Right forelimb (tissue), 1 donor: ENCODE measurements around the gene AADACL3.
"Not testable (repeated sequence)": the region's sequence is repeated elsewhere in the genome, so short reads cannot be mapped to it uniquely, and the experiment has no call there.

Experiments used
- DNase-seq: peaks from one replicate; pipeline ENCODE4 v3.0.0-alpha.2; 2018

Gene AADACL3

GRCh38 chr1:12715896-12716437, at the start of gene AADACL3:
Gene AADACL3 (plus strand): TSS chr1:12716110. CDS start chr1:12716177, 67 bp downstream.
- DNase-seq = no peak

GRCh38 chr1:12666141-12666735, 49.7 kb upstream of the AADACL3 start:
- no peak for DNase-seq

GRCh38 chr1:12669529-12670068, 46.3 kb upstream of the AADACL3 start:
- DNase-seq = no peak

GRCh38 chr1:12674358-12674757, 41.6 kb upstream of the AADACL3 start:
- no peak for DNase-seq

GRCh38 chr1:12676122-12676521, 39.8 kb upstream of the AADACL3 start:
- not testable (repeated sequence) for DNase-seq

- DNase-seq = no peak
Measured at GRCh38 chr1:12677565-12677964, 38.3 kb upstream of the AADACL3 start.

- no peak for DNase-seq
Measured at GRCh38 chr1:12678350-12678749, 37.6 kb upstream of the AADACL3 start.

- no peak for DNase-seq
Measured at GRCh38 chr1:12678820-12679219, 37.1 kb upstream of the AADACL3 start.

- no peak for DNase-seq
Measured at GRCh38 chr1:12690156-12690555, 25.8 kb upstream of the AADACL3 start.

GRCh38 chr1:12692967-12693782, 22.7 kb upstream of the AADACL3 start:
- no peak for DNase-seq

GRCh38 chr1:12696658-12697057, 19.3 kb upstream of the AADACL3 start:
- no peak for DNase-seq

- no peak for DNase-seq
Measured at GRCh38 chr1:12697397-12697796, 18.5 kb upstream of the AADACL3 start.

GRCh38 chr1:12703821-12704451, 12.0 kb upstream of the AADACL3 start:
- no peak for DNase-seq

GRCh38 chr1:12706061-12706460, 9.8 kb upstream of the AADACL3 start:
- no peak for DNase-seq

- no peak for DNase-seq
Measured at GRCh38 chr1:12708396-12709090, 7.4 kb upstream of the AADACL3 start.

GRCh38 chr1:12709091-12709491, 6.8 kb upstream of the AADACL3 start:
- no peak for DNase-seq

- DNase-seq = no peak
Measured at GRCh38 chr1:12709696-12710095, 6.2 kb upstream of the AADACL3 start.

GRCh38 chr1:12711536-12711935, 4.4 kb upstream of the AADACL3 start:
- DNase-seq = no peak

- DNase-seq = no peak
Measured at GRCh38 chr1:12712076-12712475, 3.8 kb upstream of the AADACL3 start.

- DNase-seq = no peak
Measured at GRCh38 chr1:12712929-12713328, 3.0 kb upstream of the AADACL3 start.

GRCh38 chr1:12713651-12714050, 2.3 kb upstream of the AADACL3 start:
- not testable (repeated sequence) for DNase-seq

GRCh38 chr1:12714710-12715475, 1.0 kb upstream of the AADACL3 start:
- DNase-seq = no peak
